Vagina (tissue), 2 donors: ENCODE results near the gene JAK1. TPM values are rescaled to one million over a fixed set of nuclear protein-coding genes. Genes with fewer than 3 reads are reported as not detected.

Source experiments
- DNase-seq, 2 donors: peaks; one replicate each; pipeline ENCODE4 v3.0.0-alpha.2; 2017; ENCODE audit errors: extremely low spot score in 2 of 2
- H3K27ac ChIP-seq: fragments of 200-600 bp; sonication (generic); one replicate; pipeline ENCODE4 v1.5.1; 2019
- H3K27me3 ChIP-seq: fragments of 200-600 bp; sonication (generic); one replicate; pipeline ENCODE4 v1.5.1; 2019
- H3K36me3 ChIP-seq, 2 donors: fragments of 200-600 bp; sonication (generic); one replicate each; pipeline ENCODE4 v1.5.1; 2017 to 2019
- H3K4me1 ChIP-seq: fragments of 200-600 bp; sonication (generic); one replicate; pipeline ENCODE4 v1.5.1; 2019
- H3K4me3 ChIP-seq, 2 donors: fragments of 200-600 bp; sonication (generic); 1 replicate in 1 of 2; 2 replicates in 1 of 2; pipeline ENCODE4 v1.5.1; 2016 to 2019
- H3K9me3 ChIP-seq: fragments of 200-600 bp; sonication (generic); one replicate; pipeline ENCODE4 v1.5.1; 2019
- POLR2A ChIP-seq, 2 donors: fragments of 450-650 bp; IDR thresholded peaks; one replicate each; pipeline ENCODE4 v1.6.1; 2017; ENCODE audit warnings: antibody characterized with exemption in 2 of 2, mild to moderate bottlenecking in 2 of 2, moderate library complexity in 2 of 2
- POLR2AphosphoS5 ChIP-seq, 2 donors: sonication (generic); formaldehyde crosslinking; IDR thresholded peaks; one replicate each; pipeline ENCODE4 v1.9.0; 2017; ENCODE audit warnings: antibody characterized with exemption in 2 of 2, mild to moderate bottlenecking in 2 of 2, low read depth in 1 of 2; ENCODE audit not compliant: insufficient read depth in 1 of 2
- intact Hi-C: fragments of 100-400 bp; cut with DNase I; formaldehyde crosslinking; loops from one replicate; pipeline ENCODE4 v1.15.1; 2023
- total RNA-seq: library from RNA; depleted of rRNA; stranded (reverse); fragments of >200 nt; gene quantifications from one replicate; pipeline ENCODE4 v1.2.3, GENCODE V29; 2016
- TF ChIP-seq, protein P1 (sequence below), 3 experiments: fragments of 450-650 bp in 2 of 3; fragments of 200-600 bp in 1 of 3; sonication (generic) in 1 of 3; IDR thresholded peaks; one replicate each; pipeline ENCODE4 v1.5.1; 2017 to 2019; ENCODE audit warnings: antibody characterized with exemption in 3 of 3, mild to moderate bottlenecking in 2 of 3, moderate library complexity in 2 of 3

JAK1 gene
- total RNA-seq, 1 donor from 2014 or later = 93.3 TPM

DNA sequence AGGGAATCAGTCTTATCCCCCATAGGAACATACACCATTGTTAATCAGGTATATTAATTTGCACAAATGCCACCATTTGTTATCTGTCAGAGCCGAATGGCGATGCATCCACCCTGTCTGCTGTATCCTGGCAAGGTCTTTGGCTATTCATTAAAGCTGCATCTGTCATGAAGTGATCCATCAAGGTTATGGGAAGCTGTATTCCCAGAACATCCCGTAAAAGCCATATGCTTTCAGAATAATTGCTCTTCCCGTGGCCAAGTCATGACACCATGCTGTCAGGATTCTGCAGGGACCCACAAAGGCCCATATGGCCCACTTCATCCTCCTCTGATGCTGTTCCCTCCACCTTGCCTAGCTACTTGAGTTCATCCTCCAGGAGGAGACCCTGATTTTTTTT, 117.5 kb downstream of the JAK1 start:
- no peak for DNase-seq
- intact Hi-C loops = no loop called here
- H3K27ac ChIP-seq = no peak overlapping the region
- no peaks in the 10 kb centered on the region for H3K27me3 ChIP-seq
- H3K9me3 ChIP-seq = no peaks in the 10 kb centered on the region
- TF ChIP-seq, protein P1, sequence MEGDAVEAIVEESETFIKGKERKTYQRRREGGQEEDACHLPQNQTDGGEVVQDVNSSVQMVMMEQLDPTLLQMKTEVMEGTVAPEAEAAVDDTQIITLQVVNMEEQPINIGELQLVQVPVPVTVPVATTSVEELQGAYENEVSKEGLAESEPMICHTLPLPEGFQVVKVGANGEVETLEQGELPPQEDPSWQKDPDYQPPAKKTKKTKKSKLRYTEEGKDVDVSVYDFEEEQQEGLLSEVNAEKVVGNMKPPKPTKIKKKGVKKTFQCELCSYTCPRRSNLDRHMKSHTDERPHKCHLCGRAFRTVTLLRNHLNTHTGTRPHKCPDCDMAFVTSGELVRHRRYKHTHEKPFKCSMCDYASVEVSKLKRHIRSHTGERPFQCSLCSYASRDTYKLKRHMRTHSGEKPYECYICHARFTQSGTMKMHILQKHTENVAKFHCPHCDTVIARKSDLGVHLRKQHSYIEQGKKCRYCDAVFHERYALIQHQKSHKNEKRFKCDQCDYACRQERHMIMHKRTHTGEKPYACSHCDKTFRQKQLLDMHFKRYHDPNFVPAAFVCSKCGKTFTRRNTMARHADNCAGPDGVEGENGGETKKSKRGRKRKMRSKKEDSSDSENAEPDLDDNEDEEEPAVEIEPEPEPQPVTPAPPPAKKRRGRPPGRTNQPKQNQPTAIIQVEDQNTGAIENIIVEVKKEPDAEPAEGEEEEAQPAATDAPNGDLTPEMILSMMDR (IDR thresholded peaks at IDR 0.05) = no peak
- TF ChIP-seq POLR2A (IDR thresholded peaks at IDR 0.05) (no peak), POLR2AphosphoS5 (IDR thresholded peaks at IDR 0.05; ENCODE audit: insufficient read depth in 1 of 2, low read depth in 1 of 2) (no peak)
- no peak overlapping the region for H3K4me3 ChIP-seq
- H3K36me3 ChIP-seq = peaks cover 0 to 66% of the 10 kb centered on the region in 2 donors
- no peaks in the 10 kb centered on the region for H3K4me1 ChIP-seq

- Histone ChIP-seq H3K27ac (no peak overlapping the region), H3K27me3 (no peaks in the 10 kb centered on the region), H3K4me1 (no peaks in the 10 kb centered on the region), H3K9me3 (no peaks in the 10 kb centered on the region), H3K36me3 (peaks cover 0 to 71% of the 10 kb centered on the region in 2 donors), H3K4me3 (no peak overlapping the region)
- DNase-seq = peak in 1 of 2 donors; percentile 22
- intact Hi-C loops = no loop called here
- TF ChIP-seq, protein P1 (IDR thresholded peaks at IDR 0.05) = no peak
- TF ChIP-seq POLR2AphosphoS5 (IDR thresholded peaks at IDR 0.05; ENCODE audit: insufficient read depth in 1 of 2, low read depth in 1 of 2) = no peak
- no peak for TF ChIP-seq POLR2A (IDR thresholded peaks at IDR 0.05)
Observed at GRCh38 chr1:64848136-64848535, 118.2 kb downstream of the JAK1 start.

DNA sequence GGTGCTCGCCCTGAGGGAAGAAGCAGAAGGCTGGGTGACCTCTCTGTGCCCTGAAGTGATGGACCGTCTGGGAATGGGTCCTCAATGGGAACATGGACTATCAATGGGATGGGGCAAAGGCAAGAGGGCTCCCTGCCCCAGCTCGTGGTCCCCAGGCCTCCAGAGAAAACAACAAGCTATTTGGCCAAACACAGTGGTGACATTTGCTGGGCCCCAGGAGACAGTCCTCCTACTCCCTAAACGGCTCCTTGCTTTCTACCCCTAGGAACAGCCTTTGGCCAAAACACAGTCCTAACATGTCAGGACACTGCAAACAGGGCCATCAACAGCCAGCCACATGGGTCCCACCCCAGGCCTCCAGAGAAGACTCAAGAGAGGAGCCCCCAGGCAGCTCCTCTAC, 118.7 kb downstream of the JAK1 start:
- TF ChIP-seq, protein P1 (IDR thresholded peaks at IDR 0.05) = no peak
- TF ChIP-seq POLR2A (IDR thresholded peaks at IDR 0.05) (no peak), POLR2AphosphoS5 (IDR thresholded peaks at IDR 0.05; ENCODE audit: insufficient read depth in 1 of 2, low read depth in 1 of 2) (no peak)
- Histone ChIP-seq H3K4me1 (no peaks in the 10 kb centered on the region), H3K27ac (no peak overlapping the region), H3K9me3 (no peaks in the 10 kb centered on the region), H3K36me3 (peaks cover 0 to 74% of the 10 kb centered on the region in 2 donors), H3K27me3 (no peaks in the 10 kb centered on the region), H3K4me3 (no peak overlapping the region)
- peak in 1 of 2 donors; percentile 61 for DNase-seq
- intact Hi-C loops = no loop called here

GRCh38 chr1:64846573-64847430, 119.5 kb downstream of the JAK1 start:
- peak; percentile 77 to 78 for DNase-seq
- H3K36me3 ChIP-seq = peaks cover 0 to 75% of the 10 kb centered on the region in 2 donors
- no peaks in the 10 kb centered on the region for H3K27me3 ChIP-seq
- intact Hi-C loops = no loop called here
- H3K4me1 ChIP-seq = no peaks in the 10 kb centered on the region
- TF ChIP-seq POLR2A (IDR thresholded peaks at IDR 0.05) = no peak
- TF ChIP-seq, protein P1 (IDR thresholded peaks at IDR 0.05) = no peak
- no peak for TF ChIP-seq POLR2AphosphoS5 (IDR thresholded peaks at IDR 0.05; ENCODE audit: insufficient read depth in 1 of 2, low read depth in 1 of 2)
- no peak overlapping the region for H3K4me3 ChIP-seq
- H3K27ac ChIP-seq = no peak overlapping the region
- no peaks in the 10 kb centered on the region for H3K9me3 ChIP-seq

- H3K36me3 ChIP-seq = peaks cover 0 to 82% of the 10 kb centered on the region in 2 donors
- H3K9me3 ChIP-seq = no peaks in the 10 kb centered on the region
- H3K4me1 ChIP-seq = no peaks in the 10 kb centered on the region
- DNase-seq = peak in 1 of 2 donors; percentile 47
- no peak overlapping the region for H3K4me3 ChIP-seq
- TF ChIP-seq POLR2A (IDR thresholded peaks at IDR 0.05) (no peak), POLR2AphosphoS5 (IDR thresholded peaks at IDR 0.05; ENCODE audit: insufficient read depth in 1 of 2, low read depth in 1 of 2) (no peak)
- TF ChIP-seq, protein P1 (IDR thresholded peaks at IDR 0.05) = no peak
- intact Hi-C loops = no loop called here
- no peaks in the 10 kb centered on the region for H3K27me3 ChIP-seq
- H3K27ac ChIP-seq = no peak overlapping the region
Observed at GRCh38 chr1:64845831-64846425, 120.4 kb downstream of the JAK1 start.
